A673 (cell line): ENCODE measurements around the gene DLX1. TPM values are rescaled to one million over a fixed set of nuclear protein-coding genes. Genes with fewer than 3 reads are reported as not detected.

Experiments used
- BruUV-seq: library from RNA; stranded (reverse); fragments of 400-500 nt; replicated peaks from 2 replicates; lab custom pipeline; 2021; lab: Mats Ljungman, UMichigan
- CTCF ChIA-PET: fragments of 300-600 bp; sonication (Branson Sonifier 250); formaldehyde crosslinking; loops from one replicate; lab custom pipeline; 2022; ENCODE audit warnings: antibody characterized with exemption; lab: Charles Lee
- POLR2A ChIA-PET: fragments of 300-600 bp; sonication (Branson Sonifier 250); formaldehyde crosslinking; loops from one replicate; lab custom pipeline; 2022; ENCODE audit warnings: antibody characterized with exemption; ENCODE audit not compliant: low non-redundant PET; lab: Charles Lee
- DNase-seq: peaks from one replicate; pipeline ENCODE4 v3.0.0-alpha.2; 2015; ENCODE audit warnings: low spot score
- H3K27ac ChIP-seq: fragments of 200-600 bp; sonication (generic); 2 replicates; pipeline ENCODE4 v1.5.1; 2016; ENCODE audit warnings: mixed run types, low read depth, mild to moderate bottlenecking, mixed read lengths, antibody characterized with exemption, low read length; ENCODE audit not compliant: poor library complexity, severe bottlenecking
- H3K27me3 ChIP-seq: fragments of 200-600 bp; sonication (generic); replicated peaks from 2 replicates; pipeline ENCODE4 v1.6.1; 2017; ENCODE audit warnings: mixed run types, low read depth, mild to moderate bottlenecking, mixed read lengths, antibody characterized with exemption, low read length; ENCODE audit not compliant: insufficient read depth, poor library complexity
- H3K36me3 ChIP-seq: fragments of 200-600 bp; sonication (generic); 2 replicates; pipeline ENCODE4 v1.6.1; 2016; ENCODE audit warnings: mixed run types, mild to moderate bottlenecking, mixed read lengths, antibody characterized with exemption, low read length; ENCODE audit not compliant: insufficient read depth, poor library complexity, severe bottlenecking
- H3K4me1 ChIP-seq: fragments of 200-600 bp; sonication (generic); 2 replicates; pipeline ENCODE4 v1.6.1; 2017; ENCODE audit warnings: mixed run types, mild to moderate bottlenecking, mixed read lengths, antibody characterized with exemption, low read length; ENCODE audit not compliant: insufficient read depth, poor library complexity, severe bottlenecking
- H3K4me3 ChIP-seq: fragments of 200-600 bp; sonication (generic); 2 replicates; pipeline ENCODE4 v1.5.1; 2016; ENCODE audit warnings: low read depth, mixed run types, mild to moderate bottlenecking, mixed read lengths, low read length; ENCODE audit not compliant: poor library complexity, severe bottlenecking
- H3K9me3 ChIP-seq: fragments of 200-600 bp; sonication (generic); 2 replicates; pipeline ENCODE4 v1.6.1; 2016; ENCODE audit warnings: mixed run types, low read depth, mild to moderate bottlenecking, mixed read lengths, antibody characterized with exemption, low read length; ENCODE audit not compliant: poor library complexity, severe bottlenecking
- CTCF ChIP-seq: fragments of 300-800, 200-600 bp; sonication (generic); conservative IDR thresholded peaks from 2 replicates; pipeline ENCODE4 v1.5.1; 2017; ENCODE audit warnings: low read depth, mild to moderate bottlenecking, antibody characterized with exemption, low read length, moderate library complexity, mixed read lengths
- EZH2 ChIP-seq: fragments of 200-600 bp; sonication (generic); IDR thresholded peaks from 2 replicates; pipeline ENCODE4 v1.6.1; 2017; ENCODE audit warnings: borderline replicate concordance, low read depth, mild to moderate bottlenecking, mixed read lengths, antibody characterized with exemption, low read length; ENCODE audit not compliant: poor library complexity, severe bottlenecking
- intact Hi-C: fragments of 100-400 bp; cut with micrococcal nuclease; formaldehyde crosslinking; loops from one replicate; pipeline ENCODE4 v1.10.0; 2022; ENCODE audit not compliant: unreplicated experiment
- total RNA-seq: library from RNA; stranded (reverse); gene quantifications from 2 replicates; pipeline ENCODE4 v1.2.3, GENCODE V29; 2021

DLX1 gene
- total RNA-seq, 1 experiment from 2014 or later = 33.2 TPM

DNA sequence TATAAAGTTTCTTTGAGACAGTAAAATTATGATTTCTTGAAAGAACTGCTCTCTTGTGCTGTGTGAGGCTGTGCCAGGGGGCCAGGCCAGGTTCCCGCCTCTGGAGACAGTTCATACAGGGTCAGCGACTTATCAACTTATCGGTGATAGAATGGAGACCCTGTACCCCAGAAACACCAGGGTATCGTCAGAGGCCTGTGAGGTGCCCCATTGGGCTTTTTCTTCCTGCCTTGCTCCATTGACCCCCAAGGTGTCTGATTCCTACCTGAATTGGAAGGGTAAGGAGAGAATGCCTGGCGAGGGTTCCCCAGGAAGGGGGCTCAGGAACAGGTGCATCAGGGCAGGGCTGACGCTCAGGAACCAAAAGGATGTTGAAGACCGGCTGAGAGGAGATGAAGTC is 4.3 kb downstream of the DLX1 start:
- H3K27ac ChIP-seq = peak overlapping the region; percentile 66
- ChIA-PET CTCF (no interaction called here), POLR2A (interaction anchor here (0.7 kb wide), 1 partner anchor 13 kb away, joined by 3 read pairs; no protein-coding TSS in a partner anchor)
- no peak overlapping the region for H3K4me3 ChIP-seq
- intact Hi-C loops = loop anchor here (5.0 kb wide), 2 partner anchors 52 to 87 kb away; no protein-coding TSS in a partner anchor
- peaks cover 7% of the 10 kb centered on the region for H3K36me3 ChIP-seq
- H3K27me3 ChIP-seq = no peaks in the 10 kb centered on the region
- peaks cover 41% of the 10 kb centered on the region for H3K4me1 ChIP-seq
- TF ChIP-seq EZH2 = no peak
- no peak for TF ChIP-seq CTCF
- no peaks in the 10 kb centered on the region for H3K9me3 ChIP-seq
- no TSS peak for BruUV-seq
- DNase-seq = no peak

DNA sequence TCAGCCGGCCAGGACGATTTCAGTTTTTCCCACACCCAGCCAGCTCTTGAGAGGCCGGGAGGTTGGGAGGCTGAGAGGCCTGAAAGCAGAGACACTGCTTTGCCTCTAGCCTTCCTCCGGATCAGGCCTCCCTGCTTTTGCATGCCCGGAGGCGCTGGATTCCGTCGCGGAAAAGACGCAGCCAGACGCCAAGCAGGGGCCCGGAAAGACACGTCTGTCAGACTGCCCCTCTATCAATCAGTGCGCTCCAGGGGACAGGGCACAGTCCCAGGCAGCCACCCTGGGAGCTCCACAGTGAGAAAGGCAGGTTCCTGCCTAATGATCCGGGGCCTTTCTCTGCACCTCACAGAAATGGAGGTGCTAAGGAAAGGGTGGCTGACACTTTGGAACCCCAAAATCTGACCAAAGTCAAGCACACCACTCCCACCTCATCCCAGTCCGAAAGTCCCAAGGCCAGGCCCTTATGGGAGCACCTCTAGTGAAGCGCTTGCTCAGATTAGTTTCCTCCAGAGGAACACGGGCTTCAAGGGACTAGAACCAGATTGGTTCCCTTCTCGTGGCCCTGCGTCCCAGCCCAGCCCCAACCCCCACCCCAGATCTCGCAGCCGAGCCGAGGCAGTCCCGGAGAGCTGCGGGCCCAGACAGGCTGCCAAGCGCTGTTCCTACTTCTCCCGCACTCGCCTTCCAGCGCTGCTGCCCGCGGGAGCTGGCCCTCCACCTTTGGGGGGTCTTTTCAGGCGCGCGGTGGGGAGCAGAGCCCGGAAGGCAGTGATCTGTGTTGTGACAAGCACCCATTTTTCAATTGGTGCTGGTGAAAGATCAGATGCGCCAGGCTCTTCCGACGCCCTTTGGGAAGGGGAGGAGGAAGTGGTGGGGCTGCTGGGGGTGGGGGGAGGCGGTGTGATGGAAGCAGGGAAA is 5.0 kb downstream of the DLX1 start:
- H3K9me3 ChIP-seq = no peaks in the 10 kb centered on the region
- peak; percentile 90 for DNase-seq
- peak overlapping the region; percentile 66 for H3K27ac ChIP-seq
- CTCF ChIA-PET = no interaction called here
- H3K36me3 ChIP-seq = peaks cover 7% of the 10 kb centered on the region
- H3K4me3 ChIP-seq = no peak overlapping the region
- H3K27me3 ChIP-seq = no peaks in the 10 kb centered on the region
- H3K4me1 ChIP-seq = peaks cover 41% of the 10 kb centered on the region
- POLR2A ChIA-PET = interaction anchor here (0.7 kb wide), 2 partner anchors 13 to 52 kb away, joined by 3 to 6 read pairs; no protein-coding TSS in a partner anchor
- BruUV-seq = no TSS peak
- TF ChIP-seq CTCF (no peak), EZH2 (no peak)
- intact Hi-C loops = loop anchor here (5.0 kb wide), 2 partner anchors 53 to 88 kb away; no protein-coding TSS in a partner anchor

GRCh38 chr2:172091000-172091641 is 5.8 kb downstream of the DLX1 start:
- no peak for DNase-seq
- Histone ChIP-seq H3K27me3 (no peaks in the 10 kb centered on the region), H3K27ac (no peak overlapping the region), H3K9me3 (no peaks in the 10 kb centered on the region), H3K4me1 (peaks cover 41% of the 10 kb centered on the region), H3K36me3 (peaks cover 7% of the 10 kb centered on the region), H3K4me3 (no peak overlapping the region)
- BruUV-seq = no TSS peak
- POLR2A ChIA-PET = interaction anchor here (0.7 kb wide), 1 partner anchor 53 kb away, joined by 6 read pairs; no protein-coding TSS in a partner anchor
- TF ChIP-seq EZH2 = no peak
- TF ChIP-seq CTCF = no peak
- CTCF ChIA-PET = no interaction called here
- intact Hi-C loops = loop anchor here (5.0 kb wide), 2 partner anchors 54 to 89 kb away; no protein-coding TSS in a partner anchor
